Left lobe of liver (tissue), 2 donors: ENCODE measurements around the gene ATP11A. TPM values are rescaled to one million over a fixed set of nuclear protein-coding genes. Genes with fewer than 3 reads are reported as not detected.
"Not testable (repeated sequence)": the region's sequence is repeated elsewhere in the genome, so short reads cannot be mapped to it uniquely, and the experiment has no call there.

Source experiments
- ATAC-seq: fragments of 200-7000 bp; cut with Tn5 transposase; one replicate; pipeline ENCODE4 v1.9.1; 2020; ENCODE audit warnings: mild to moderate bottlenecking, moderate library complexity
- DNase-seq: peaks from one replicate; pipeline ENCODE4 v3.0.0-alpha.2; 2020; ENCODE audit warnings: low spot score
- total RNA-seq: library from RNA; stranded (reverse); gene quantifications from one replicate; pipeline ENCODE4 v1.2.1, GENCODE V29; 2021
- donor health status: DM: no; HTN: no; CAD: no; lungs with moderate emphysema.
- donor health status: DM: no; HTN: yes; CAD: no.

ATP11A gene
- total RNA-seq, 1 donor from 2014 or later = 36.0 TPM

DNA sequence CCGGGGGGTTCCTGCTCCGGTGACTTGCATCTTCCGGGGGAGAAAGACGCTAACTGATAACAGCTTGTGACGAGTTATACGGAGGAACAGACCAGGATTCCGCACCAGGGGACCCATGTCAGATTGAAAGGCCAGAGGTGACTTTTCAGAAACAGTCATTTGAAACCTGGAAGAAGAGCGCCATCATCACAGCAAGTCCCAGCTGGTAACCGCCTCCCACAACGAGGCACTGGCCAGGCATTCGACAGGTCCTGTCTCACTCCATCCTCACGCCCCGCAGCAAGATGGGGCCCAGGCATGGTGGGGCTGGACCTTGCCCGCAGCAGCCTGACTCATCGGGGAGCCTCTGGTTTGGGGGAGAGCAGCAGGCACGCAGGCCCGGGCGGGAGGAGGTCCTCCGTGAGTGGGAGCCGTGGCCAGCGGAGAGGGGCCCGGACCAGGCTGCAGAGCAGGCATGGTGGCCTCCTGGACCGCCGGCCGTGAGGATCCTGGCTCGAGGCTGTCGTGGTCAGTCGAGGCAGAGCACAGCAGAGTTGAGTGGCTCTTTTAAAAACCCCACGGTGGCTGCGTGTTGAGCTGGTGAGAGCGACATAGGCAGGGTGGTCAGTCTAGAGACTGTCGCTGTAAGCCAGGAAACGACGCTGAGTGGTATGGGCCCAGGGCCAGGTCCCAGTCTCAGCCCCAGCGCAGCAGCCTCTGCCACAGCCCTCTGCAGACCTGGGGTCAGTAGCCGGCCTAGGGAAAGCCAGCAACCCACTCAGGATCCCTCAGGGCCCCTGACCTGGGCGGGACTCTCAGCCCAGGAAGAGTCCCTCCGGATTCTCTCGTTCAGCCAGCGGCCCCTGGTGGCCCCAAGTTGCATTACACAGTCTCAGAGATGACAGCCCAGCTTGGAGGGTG is 184.3 kb downstream of the ATP11A start:
- DNase-seq = peak; percentile 78
- ATAC-seq = peak; percentile 94

DNA sequence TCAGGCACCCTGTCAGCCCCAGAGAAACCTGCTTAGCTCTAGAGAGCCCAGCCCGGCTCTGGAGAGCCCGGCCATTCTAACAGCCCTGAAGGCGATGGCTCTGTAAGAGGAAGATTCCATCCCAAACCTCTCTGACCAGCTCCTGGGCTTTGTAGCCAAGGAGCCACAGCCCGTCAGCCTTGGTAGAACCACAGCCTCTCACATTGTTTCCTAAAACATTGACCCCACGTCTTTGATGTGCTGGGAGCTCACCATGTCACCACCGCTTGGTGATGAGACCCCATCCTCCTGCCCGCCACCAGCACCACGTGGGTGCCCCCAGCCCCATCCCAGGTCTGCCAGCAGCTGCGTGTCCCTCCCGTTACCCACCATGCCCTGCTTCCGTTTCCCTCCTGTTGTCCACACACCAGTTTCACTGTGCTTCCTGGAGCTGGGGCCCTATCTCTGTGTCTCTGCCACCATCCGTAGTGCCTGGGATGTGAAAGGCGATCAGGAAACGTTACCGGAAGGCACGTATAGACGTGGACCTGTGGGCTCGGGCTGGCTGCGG is 185.0 kb downstream of the ATP11A start:
- DNase-seq (peak; percentile 44), ATAC-seq (peak; percentile 21)

DNA sequence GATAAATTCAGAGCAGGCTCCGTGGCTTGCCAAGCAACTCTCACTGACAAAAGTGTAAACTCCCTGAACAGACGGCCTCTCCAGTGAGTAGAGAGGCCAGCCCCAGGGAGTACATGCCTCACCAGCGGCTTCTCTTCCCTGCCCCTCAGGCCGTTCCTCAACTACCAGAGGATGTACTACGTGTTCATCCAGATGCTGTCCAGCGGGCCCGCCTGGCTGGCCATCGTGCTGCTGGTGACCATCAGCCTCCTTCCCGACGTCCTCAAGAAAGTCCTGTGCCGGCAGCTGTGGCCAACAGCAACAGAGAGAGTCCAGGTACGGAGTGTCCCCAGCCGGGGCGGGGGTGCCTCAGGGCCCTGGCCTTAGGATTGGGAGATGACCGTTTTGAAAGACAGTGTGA is 185.8 kb downstream of the ATP11A start:
- ATAC-seq (no peak), DNase-seq (peak; percentile 41)

DNA sequence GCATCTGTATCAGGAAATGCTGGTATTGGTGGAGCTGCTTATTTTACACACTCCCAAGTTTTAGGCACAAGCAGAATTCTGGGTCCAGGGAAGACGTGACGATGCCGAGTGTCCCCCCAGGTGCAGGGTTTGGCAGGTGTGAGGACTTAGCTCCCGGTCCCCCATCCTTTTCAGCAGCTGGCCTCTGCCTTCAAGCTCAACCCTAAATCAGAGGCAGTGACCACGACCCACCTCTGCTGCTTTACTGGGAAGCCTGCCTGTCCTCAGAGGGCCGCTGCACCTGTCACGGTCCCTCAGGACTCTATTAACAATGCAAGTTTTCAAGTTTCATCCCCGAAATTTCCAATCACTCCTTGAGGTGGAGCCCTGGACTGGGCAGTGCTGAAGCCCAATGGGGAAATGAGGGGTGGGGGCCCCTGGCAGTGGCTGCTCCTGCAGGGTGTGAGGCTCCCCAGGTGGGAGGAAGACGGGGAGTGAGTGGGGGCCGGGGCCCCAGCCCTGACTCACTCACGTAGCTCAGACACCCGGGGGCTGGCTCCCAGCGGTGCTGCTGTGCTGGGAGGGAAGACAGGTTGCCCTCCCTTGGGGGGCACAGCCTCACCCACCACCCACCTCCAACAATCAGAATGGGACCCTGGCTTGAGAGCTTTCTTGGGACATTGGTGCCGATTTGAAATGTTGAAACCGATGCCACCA is 186.6 kb downstream of the ATP11A start:
- ATAC-seq = no peak
- no peak for DNase-seq

DNA sequence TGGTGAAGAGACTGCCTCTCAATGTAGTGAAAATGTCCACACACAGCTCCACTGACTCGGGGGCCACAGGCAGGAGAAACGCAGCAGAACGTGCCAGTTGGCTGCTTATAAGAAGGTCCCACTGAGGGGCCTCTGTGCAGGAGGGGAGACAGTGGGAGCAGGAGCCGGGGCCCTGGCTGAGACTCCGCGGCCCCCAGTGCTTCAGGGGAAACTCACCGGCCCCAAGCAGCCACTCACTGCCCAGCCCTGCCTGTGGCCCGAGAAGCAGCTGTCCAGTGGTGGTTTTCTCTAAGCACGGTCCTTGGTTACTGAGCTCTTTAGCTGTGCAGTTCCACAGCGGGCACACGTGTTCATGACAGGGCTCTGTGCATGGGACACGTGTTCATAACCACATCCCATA is 187.2 kb downstream of the ATP11A start:
- ATAC-seq (no peak), DNase-seq (no peak)

DNA sequence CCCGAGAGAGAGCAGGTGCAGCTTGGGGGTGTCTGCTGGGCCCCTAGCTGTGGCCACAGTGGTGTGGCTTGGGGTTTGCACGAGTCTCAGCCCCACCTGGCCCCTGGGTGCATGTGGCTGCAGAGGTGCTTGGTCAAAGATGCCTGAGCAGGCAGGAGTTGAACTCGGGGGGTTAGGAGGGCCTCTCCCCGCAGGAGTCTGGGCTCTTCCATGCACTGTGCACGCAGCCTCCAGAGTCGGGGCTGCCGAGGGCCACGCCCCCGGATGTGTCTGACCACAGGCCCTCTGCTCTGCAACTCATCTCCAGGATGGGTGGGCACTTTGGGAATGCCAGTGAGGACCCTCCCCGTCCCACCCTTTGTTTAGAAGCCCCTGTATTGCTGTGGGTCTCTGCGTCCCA is 187.7 kb downstream of the ATP11A start:
- ATAC-seq (no peak), DNase-seq (no peak)

DNA sequence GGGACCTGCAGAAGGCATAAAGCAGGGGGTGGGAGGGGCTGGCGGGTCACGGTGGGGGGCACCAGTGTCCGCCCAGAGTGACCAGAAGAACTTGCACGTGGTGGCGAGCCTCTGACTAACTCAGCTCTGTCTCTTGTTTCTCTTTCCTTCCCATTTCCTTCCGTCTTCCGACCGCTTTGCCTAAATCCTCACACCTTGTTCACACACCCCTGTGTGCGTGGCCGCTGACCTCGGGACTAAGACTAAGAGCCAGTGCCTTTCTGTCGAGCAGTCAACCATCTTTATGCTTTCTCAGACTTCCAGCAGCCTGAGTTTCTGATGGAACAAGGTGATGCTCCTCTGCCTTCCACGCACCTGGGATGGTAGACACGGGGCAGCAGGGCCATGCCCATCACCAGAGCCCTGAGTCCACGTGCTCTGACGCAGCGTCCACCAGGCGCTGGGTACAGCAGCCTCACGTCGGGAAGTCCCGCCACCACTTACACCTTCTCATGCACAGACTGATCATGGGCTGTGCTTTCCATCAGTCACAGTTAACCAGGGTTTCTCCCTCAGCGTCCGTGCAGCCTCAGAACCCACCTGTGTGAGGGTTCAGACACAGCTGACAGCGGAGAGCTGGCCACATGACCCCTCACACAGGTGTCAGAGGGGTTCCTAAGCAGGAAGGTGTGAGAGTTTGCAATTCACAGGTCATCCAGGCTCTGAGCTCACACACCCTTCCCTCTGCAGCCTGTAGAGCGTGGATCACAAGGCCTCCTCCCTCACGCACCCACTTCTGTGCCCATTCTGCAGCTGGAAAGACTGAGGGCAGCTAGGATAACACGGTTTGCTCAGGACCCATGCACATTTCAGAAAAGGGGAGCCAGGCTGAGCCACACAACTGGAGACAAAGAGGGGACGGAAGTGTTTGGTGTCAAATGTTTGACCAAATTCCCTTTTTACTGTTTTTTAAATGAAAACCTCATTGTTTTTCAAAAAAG is 188.4 kb downstream of the ATP11A start:
- ATAC-seq = no peak
- DNase-seq = no peak

DNA sequence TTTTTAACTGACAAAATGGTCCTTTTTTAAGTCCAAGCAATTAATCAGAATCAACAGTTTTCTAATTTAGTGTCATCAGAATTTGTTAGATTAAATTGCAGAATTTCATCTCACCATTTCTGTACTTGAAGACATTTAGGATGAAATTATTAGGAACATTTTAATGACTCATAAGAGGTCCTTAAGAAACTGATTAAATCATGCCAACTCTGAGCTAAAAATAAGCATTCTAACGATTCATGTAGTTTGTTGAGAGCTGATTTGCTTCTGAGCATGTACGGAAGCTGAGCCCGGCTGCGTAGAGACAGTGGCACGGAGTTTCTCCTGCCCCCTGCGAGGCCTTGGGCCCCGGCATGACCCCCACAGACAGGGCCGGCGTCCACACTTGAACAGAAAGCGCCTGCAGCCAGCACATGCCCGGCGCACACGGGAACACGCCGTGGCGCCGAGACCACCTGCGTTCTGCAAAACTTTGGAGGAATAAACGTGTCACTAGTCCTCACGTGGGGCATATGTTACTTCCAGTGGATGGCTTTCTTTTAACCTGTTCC is 189.5 kb downstream of the ATP11A start:
- ATAC-seq (no peak), DNase-seq (no peak)

DNA sequence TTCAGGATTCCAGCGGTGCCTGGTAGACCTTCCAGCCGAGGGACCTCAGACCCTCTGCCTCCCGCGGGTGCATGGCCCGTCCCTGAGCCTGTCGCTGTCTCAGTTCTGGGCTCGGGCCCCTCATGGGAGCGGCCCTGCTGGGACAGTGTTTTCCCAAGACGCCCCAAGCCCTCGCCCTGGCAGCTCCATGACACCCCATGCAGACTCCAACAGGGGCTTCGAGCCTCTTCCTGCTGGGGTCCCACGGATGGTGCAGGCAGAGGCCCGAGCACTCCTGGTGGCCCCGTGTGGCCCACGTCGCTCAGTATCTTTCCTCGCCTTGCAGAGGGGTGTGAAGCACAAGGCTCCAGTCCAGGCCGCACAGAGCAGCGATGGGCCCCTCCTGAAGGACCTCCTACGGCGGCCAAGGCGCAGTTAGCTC is 190.4 kb downstream of the ATP11A start:
- no peak for DNase-seq

DNA sequence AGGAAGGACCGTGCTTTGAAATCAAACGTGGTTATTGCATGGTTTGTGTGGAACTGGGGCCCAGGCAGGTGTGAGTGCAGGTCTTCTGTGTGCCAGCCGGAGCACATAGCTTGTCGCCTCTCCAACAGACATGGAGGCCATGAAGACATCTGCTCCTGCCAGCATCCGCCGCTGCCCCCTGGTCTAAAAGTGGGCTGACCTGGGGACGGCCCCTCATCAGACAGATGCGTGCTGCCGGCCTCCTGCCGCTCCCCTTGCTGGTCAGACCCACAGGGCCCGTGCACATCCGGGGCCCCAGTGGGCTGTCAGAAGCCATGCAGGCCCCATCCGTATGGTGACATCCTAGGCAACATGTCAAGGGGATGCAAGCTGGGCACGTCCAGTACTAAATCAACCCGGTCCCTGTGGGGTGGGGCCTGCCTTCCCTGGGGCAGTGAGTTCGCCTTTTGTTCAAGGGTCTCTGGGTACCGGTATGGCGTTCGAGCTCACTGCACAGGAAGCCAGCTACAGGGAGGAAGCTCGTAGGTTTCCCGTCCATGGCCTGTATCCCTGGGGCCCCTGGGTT is 191.2 kb downstream of the ATP11A start:
- ATAC-seq = no peak

More for the DNA sequence above, 190.4 kb downstream of the ATP11A start:
- no peak for ATAC-seq

DNA sequence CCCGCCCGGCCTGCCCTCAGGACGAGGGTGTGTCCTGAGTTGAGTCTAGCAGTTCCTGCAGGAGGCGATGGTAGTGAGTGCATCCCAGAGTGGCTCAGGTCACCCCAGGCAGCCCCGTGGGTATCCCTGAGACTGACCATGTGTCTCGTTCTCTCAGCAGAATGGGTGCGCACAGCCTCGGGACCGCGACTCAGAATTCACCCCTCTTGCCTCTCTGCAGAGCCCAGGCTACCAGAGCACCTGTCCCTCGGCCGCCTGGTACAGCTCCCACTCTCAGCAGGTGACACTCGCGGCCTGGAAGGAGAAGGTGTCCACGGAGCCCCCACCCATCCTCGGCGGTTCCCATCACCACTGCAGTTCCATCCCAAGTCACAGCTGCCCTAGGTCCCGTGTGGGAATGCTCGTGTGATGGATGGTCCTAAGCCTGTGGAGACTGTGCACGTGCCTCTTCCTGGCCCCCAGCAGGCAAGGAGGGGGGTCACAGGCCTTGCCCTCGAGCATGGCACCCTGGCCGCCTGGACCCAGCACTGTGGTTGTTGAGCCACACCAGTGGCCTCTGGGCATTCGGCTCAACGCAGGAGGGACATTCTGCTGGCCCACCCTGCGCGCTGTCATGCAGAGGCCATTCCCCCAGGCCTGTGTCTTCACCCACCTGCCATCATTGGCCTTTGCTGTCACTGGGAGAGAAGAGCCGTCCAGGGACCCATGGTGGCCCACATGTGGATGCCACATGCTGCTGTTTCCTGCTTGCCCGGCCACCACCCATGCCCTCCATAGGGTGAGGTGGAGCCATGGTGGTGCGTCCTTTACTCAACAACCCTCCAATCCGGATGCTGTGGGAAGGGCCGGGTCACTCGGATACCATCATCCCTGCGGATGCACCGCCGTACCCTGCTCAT is 192.1 kb downstream of the ATP11A start:
- DNase-seq = no peak
- ATAC-seq = no peak

More for the DNA sequence above, 191.2 kb downstream of the ATP11A start:
- DNase-seq = no peak

DNA sequence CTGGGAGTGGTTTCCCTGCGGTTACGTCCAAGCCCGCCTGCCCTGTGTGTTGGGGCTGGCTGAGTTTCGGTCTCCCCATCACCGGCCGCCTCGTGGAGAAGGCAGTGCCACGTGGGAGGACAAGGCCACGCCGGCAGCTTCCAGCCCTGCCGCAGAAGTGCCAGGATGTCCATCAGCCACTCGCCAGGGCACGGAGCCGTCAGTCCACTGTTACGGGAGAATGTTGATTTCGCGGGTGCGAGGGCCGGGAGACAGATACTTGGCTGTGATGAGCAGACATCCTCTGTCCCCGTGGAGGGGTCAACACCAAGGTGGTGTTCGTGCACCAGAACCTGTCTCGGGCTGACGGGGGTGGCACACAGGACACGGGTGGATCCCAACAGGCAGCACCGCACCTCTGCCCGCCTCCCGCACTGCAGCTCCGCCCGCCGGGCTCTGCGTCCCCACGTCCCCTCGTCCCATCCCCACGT is 192.8 kb downstream of the ATP11A start:
- ATAC-seq (no peak), DNase-seq (no peak)

DNA sequence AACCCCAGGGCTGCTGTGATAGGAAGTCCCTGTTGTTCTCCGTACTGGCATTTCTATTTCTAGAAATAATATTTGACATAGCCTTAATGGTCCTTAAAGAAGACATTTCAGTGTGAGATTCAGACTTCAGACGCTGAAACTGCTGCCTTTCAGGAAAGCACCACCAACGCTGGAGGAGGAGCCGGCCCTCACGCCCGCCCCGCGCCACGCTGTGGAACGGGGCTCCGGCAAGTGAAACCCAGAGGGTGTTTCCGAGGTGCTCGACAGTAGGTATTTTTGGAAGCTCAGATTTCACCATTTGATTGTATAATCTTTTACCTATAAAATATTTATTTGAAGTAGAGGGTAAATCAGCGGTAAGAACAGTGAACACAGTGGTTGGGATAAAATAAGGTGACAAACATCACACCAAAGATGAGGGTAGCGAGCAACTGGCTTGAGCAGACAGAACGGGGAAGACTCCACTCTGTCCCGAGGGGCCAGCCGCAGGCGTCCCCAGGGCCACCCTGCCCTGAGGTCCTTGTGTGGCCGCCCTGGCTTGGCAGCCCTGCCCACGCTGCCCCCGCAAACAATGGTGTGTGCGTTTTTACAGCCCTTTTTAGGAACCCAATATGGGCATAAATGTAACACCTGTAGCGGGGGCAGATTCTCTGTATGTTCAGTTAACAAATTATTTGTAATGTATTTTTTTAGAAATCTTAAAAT is 193.6 kb downstream of the ATP11A start:
- DNase-seq (no peak), ATAC-seq (no peak)

DNA sequence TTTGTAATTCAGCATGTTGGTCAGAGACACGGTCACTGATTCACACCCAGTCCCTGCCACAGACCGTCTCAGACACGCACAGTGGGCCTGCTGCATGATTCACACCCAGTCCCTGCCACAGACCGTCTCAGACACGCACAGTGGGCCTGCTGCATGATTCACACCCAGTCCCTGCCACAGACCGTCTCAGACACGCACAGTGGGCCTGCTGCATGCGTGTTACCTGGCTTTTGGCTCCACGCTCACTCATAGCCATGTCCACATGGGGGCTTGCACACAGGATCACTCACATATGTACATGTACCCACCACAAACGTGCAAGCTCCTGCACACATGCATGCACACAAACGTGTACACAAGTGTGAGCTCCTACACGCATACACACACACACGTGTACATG is 194.9 kb downstream of the ATP11A start:
- not testable (repeated sequence) for ATAC-seq, DNase-seq

DNA sequence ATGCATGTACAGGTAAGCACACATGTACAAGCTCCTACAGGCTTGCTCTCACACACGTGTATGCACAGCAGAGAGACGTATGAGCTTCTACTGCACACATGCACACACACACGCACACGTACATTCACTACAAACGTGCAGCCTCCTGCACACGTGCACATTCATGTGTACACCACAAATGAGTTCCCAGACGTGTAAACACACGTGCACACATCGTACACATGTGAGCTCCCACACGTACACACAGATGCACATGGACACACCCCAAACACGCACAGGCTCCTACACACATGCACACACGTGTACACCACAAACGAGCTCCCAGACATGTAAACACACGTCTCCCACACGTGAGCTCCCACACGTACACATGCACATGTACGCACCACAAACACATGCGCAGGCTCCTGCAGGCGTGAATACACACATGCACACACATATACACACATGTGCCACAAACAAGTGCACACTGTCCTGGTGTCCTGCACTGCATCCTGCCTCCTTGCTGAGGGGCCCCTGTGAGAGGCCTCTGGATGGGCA is 195.5 kb downstream of the ATP11A start:
- DNase-seq = no peak

DNA sequence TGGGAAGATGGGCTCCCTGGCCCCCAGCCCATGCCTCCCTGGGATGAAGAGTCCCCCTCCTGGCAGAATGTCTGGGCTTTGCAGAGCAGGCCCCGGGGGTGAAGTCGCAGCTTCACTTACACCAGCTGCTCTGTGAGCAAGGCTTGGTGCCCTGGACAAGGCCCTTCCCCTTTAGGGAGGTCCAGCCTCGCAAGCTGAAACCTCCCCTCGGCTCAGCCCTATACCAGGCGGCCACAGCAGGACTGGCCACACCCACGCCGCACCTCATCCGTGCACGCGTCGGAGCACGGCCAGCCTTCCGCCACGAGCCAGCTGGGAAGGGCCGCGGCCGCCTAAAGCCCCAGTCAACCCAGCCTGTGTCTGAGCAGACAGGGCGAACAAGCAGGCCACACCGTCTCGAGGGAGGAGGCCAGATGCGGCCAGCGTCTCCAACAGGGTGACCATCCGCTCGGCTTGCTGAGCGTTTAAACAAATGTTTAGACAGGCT is 196.0 kb downstream of the ATP11A start:
- peak; percentile 92 for ATAC-seq
- peak; percentile 94 for DNase-seq

More for the DNA sequence above, 195.5 kb downstream of the ATP11A start:
- ATAC-seq = no peak

DNA sequence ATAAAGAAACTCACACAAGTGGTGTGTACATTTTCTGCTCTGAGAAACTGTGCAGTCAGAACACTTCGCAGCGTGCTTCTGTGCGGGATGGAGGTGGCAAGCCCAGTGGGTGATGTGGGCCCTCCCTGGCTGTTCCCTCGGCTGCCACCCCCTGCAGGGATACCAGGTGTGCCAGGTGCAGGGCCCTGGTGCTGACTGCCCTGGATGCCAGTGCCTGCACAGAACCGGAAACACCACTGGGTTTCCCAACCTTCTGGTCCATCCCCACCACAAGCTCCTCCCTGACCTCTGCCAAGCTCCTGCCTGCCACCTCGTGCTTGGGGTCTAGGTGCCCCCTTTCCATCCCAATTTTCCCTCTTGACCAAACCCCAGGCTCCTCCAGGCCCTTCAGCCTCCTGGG is 197.3 kb downstream of the ATP11A start:
- DNase-seq (no peak), ATAC-seq (no peak)

DNA sequence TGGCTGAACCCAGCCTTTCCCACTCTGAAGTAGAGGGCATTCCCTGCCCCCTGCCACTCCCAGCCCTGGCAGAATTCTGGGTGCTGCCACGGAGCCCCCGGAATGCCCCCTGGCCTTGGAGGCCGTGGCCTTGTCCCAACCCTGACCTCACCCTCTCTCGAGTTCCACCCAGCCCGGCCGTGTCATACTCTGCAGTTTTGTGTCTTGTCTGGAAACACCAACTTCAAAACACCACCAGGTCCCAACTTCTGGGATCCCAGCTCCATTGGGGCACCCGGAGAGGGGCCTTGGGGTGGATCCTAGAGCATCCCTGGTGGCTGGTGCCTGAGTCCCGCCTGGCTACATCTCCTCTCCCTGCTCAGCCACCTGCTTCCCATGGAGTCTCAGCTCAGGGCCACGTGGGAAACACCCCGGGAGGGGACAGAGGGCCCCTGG is 197.7 kb downstream of the ATP11A start:
- no peak for DNase-seq
- no peak for ATAC-seq
